Mesendoderm (in vitro differentiated cells): ENCODE results near the gene EBI3.
A peak's percentile ranks its signal among the peaks of the same experiment; 100 is the strongest.

ENCODE experiments used
- DNase-seq: peaks from one replicate; pipeline ENCODE4 v3.0.0; 2013
- H2AK5ac ChIP-seq: 2 replicates; pipeline ENCODE4 v1.6.1; 2013; ENCODE audit warnings: low read length, inconsistent platforms
- H2BK120ac ChIP-seq: 2 replicates; pipeline ENCODE4 v1.6.1; 2013; ENCODE audit warnings: low read depth, mild to moderate bottlenecking, low read length, moderate library complexity, mixed read lengths
- H2BK15ac ChIP-seq: replicated peaks from 2 replicates; pipeline ENCODE4 v1.6.1; 2013; ENCODE audit warnings: low read depth, mild to moderate bottlenecking, moderate library complexity
- H2BK5ac ChIP-seq: 2 replicates; pipeline ENCODE4 v1.6.1; 2013; ENCODE audit warnings: low read length, inconsistent platforms
- H3K18ac ChIP-seq: 2 replicates; pipeline ENCODE4 v1.6.1; 2013; ENCODE audit warnings: mild to moderate bottlenecking, low read length, mixed read lengths
- H3K23ac ChIP-seq: one replicate; pipeline ENCODE4 v1.6.1; 2013; ENCODE audit warnings: low read length
- H3K27ac ChIP-seq: 2 replicates; pipeline ENCODE4 v1.5.1; 2013; ENCODE audit warnings: low read depth, mild to moderate bottlenecking, inconsistent platforms, low read length, moderate library complexity
- H3K27me3 ChIP-seq: 2 replicates; pipeline ENCODE4 v1.6.1; 2013; ENCODE audit warnings: low read length, control low read depth, mild to moderate bottlenecking, inconsistent platforms; ENCODE audit not compliant: insufficient read depth, poor library complexity
- H3K36me3 ChIP-seq: 2 replicates; pipeline ENCODE4 v1.6.1; 2013; ENCODE audit warnings: low read length, inconsistent platforms; ENCODE audit not compliant: control insufficient read depth, insufficient read depth
- H3K4ac ChIP-seq: one replicate; pipeline ENCODE4 v1.6.1; 2013; ENCODE audit warnings: low read depth, mild to moderate bottlenecking, low read length, moderate library complexity
- H3K4me1 ChIP-seq: 2 replicates; pipeline ENCODE4 v1.6.1; 2013; ENCODE audit warnings: low read depth, low read length, inconsistent platforms; ENCODE audit not compliant: control insufficient read depth
- H3K4me2 ChIP-seq: 2 replicates; pipeline ENCODE4 v1.6.1; 2013; ENCODE audit warnings: low read length
- H3K4me3 ChIP-seq: 2 replicates; pipeline ENCODE4 v1.5.1; 2013; ENCODE audit warnings: mild to moderate bottlenecking, low read length
- H3K56ac ChIP-seq: one replicate; pipeline ENCODE4 v1.6.1; 2013; ENCODE audit warnings: low read length
- H3K79me1 ChIP-seq: 2 replicates; pipeline ENCODE4 v1.6.1; 2013; ENCODE audit warnings: low read length, inconsistent platforms
- H3K79me2 ChIP-seq: 2 replicates; pipeline ENCODE4 v1.6.1; 2013; ENCODE audit warnings: mild to moderate bottlenecking, low read length; ENCODE audit not compliant: control insufficient read depth, insufficient read depth
- H3K9ac ChIP-seq: 2 replicates; pipeline ENCODE4 v1.6.1; 2013; ENCODE audit warnings: low read length, inconsistent platforms
- H4K5ac ChIP-seq: one replicate; pipeline ENCODE4 v1.6.1; 2013; ENCODE audit warnings: low read length
- H4K8ac ChIP-seq: one replicate; pipeline ENCODE4 v1.6.1; 2013; ENCODE audit warnings: low read depth, mild to moderate bottlenecking, control low read depth, low read length, moderate library complexity
- WGBS: extraction: QIAGEN DNeasy Blood & Tissue Kit; methylation state at CpG from one replicate; pipeline ENCODE4 v1.1.7; 2013; ENCODE audit warnings: low lambda C conversion rate, missing lambda C conversion rate; ENCODE audit not compliant: insufficient coverage; ENCODE audit errors: extremely low coverage; 5-methylcytosine and 5-hydroxymethylcytosine counted together

The EBI3 gene

DNA sequence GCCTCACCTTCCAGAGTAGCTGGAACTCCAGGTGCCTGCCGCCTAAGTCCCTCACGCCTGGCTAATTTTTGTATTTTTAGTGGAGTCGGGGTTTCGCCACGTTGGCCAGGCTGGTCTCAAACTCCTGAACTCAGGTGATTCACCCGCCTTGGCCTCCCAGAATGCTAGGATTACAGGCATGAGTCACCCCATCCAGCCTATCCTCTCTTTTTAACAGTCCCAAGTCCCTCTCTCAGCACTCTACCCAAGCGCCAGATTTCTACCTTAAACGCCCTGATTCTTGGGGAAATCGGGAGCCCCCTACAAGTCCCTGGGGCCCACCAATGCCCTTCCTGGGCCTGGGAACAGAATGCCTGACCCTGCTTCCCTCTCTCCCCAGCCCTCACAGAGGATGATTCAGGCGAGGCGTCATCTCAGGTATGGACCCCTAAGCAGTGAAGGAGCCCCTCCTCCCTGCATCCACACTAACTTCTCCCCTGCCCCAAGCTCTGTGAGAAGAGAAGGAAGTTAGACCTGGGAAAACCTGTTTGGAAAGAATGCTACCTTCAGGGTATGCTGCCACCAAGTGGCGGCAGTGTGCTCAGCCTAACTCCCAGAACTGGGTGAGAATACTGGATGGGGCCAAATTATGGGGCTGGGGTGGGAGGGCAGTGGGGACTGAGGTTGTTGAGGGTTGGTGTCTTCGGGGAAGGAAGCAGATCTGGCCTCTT is 20.8 kb upstream of the EBI3 start:
- peak; percentile 83 for DNase-seq

DNA sequence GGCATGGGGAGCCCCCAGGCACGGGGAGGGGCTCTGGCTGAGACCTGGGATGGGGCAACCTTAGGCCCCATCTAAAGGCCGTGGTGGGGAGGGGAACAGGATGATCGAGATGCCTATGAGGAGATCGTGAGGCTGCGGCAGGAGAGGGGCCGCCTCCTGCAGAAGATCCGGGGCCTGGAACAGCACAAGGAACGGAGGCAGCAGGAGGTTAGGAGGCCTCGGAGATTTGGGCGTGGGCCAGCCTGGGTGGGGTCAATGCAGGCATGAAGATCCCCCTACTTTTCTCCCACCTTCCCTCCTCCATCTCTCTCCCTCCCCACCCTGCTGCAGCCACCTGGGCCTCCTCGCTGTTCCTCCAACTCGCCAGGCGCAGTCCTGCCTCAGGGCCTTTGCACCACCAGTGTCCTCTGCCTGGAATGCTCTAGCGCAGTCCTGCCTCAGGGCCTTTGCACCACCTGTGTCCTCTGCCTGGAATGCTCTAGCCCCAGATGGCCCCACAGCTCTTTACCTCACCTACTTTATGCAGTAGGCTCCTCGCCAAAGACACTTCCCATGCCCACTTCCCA is 19.1 kb upstream of the EBI3 start:
- Histone ChIP-seq H3K18ac (no peak overlapping the region), H3K79me2 (no peaks in the 10 kb centered on the region), H3K4me2 (no peak overlapping the region), H3K56ac (no peak overlapping the region), H3K27ac (no peak overlapping the region), H2BK15ac (no peak overlapping the region), H4K8ac (no peak overlapping the region), H2BK5ac (no peak overlapping the region), H3K9ac (no peak overlapping the region), H3K4me1 (no peaks in the 10 kb centered on the region), H3K23ac (no peak overlapping the region), H2AK5ac (no peak overlapping the region), H2BK120ac (no peak overlapping the region), H3K36me3 (no peaks in the 10 kb centered on the region), H3K27me3 (no peaks in the 10 kb centered on the region), H3K4ac (no peak overlapping the region), H3K4me3 (no peak overlapping the region), H4K5ac (no peak overlapping the region), H3K79me1 (no peaks in the 10 kb centered on the region)
- no CpG with 5 or more reads among the region's 15 CpGs for whole genome bisulfite sequencing
- no peak for DNase-seq

More for the DNA sequence above, 20.8 kb upstream of the EBI3 start:
- WGBS, result no CpG with 5 or more reads among the region's 13 CpGs
- no peak overlapping the region for H4K8ac ChIP-seq
- H3K4me2 ChIP-seq, result no peak overlapping the region
- no peak overlapping the region for H2BK5ac ChIP-seq
- H2BK15ac ChIP-seq, result no peak overlapping the region
- no peak overlapping the region for H2BK120ac ChIP-seq
- no peak overlapping the region for H4K5ac ChIP-seq
- H3K27ac ChIP-seq, result no peak overlapping the region
- no peak overlapping the region for H3K23ac ChIP-seq
- no peak overlapping the region for H2AK5ac ChIP-seq
- H3K4ac ChIP-seq, result no peak overlapping the region
- no peak overlapping the region for H3K9ac ChIP-seq
- no peak overlapping the region for H3K4me3 ChIP-seq
- H3K18ac ChIP-seq, result no peak overlapping the region
- no peak overlapping the region for H3K56ac ChIP-seq
- H3K79me1 ChIP-seq, result no peaks in the 10 kb centered on the region
- no peaks in the 10 kb centered on the region for H3K4me1 ChIP-seq
- no peaks in the 10 kb centered on the region for H3K36me3 ChIP-seq
- no peaks in the 10 kb centered on the region for H3K79me2 ChIP-seq
- no peaks in the 10 kb centered on the region for H3K27me3 ChIP-seq

DNA sequence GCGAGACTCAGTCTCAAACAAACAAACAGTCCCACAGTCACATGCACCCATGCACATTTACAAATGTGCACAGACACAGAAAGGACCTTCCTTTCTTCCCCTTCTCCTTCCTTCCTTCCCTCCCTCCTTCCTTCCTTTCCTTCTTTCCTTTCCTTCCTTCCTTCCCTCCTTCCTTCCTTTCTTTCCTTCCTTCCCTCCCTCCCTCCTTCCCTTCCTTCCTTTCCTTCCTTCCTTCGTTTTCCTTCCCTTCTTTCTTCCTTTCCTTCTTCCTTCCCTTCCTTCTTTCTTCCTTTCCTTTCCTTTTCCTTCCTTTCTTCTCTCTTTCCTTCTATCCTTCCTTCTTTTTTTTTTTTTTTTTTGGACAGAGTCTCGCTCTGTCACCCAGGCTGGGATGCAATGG is 16.2 kb upstream of the EBI3 start:
- WGBS, result no CpG with 5 or more reads among the region's 3 CpGs
- Histone ChIP-seq H3K23ac (no peak overlapping the region), H3K27me3 (no peaks in the 10 kb centered on the region), H3K18ac (no peak overlapping the region), H4K5ac (no peak overlapping the region), H3K4ac (no peak overlapping the region), H3K9ac (no peak overlapping the region), H2BK120ac (no peak overlapping the region), H2BK5ac (no peak overlapping the region), H2AK5ac (no peak overlapping the region), H3K36me3 (no peaks in the 10 kb centered on the region), H3K4me2 (no peak overlapping the region), H3K79me1 (no peaks in the 10 kb centered on the region), H2BK15ac (no peak overlapping the region), H3K79me2 (no peaks in the 10 kb centered on the region), H3K4me3 (no peak overlapping the region), H3K27ac (no peak overlapping the region), H3K56ac (no peak overlapping the region), H3K4me1 (no peaks in the 10 kb centered on the region), H4K8ac (no peak overlapping the region)
- no peak for DNase-seq

DNA sequence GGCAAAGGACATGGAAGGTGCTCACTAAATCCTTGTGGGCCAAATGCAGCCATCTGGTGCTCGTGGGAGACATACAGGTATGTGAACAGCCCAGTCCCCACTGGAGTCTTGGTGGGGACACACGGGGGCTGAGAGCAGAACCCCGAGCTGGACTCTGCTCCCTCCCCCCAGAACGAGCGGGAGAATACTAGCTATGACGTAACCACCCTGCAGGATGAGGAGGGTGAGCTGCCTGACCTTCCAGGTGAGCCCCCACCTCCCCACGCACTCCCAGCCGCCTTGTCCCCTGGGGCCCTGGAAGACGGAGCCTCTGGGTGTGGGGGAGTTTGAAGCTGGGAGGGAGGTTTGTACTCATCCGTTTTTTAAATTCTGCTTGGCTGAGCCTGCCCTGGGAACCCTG is 13.5 kb upstream of the EBI3 start:
- H3K79me1 ChIP-seq, result no peaks in the 10 kb centered on the region
- no peak overlapping the region for H2BK15ac ChIP-seq
- H3K27ac ChIP-seq, result no peak overlapping the region
- no peak overlapping the region for H3K18ac ChIP-seq
- H3K56ac ChIP-seq, result no peak overlapping the region
- H3K27me3 ChIP-seq, result no peaks in the 10 kb centered on the region
- no peak overlapping the region for H3K4me2 ChIP-seq
- H2AK5ac ChIP-seq, result no peak overlapping the region
- H3K79me2 ChIP-seq, result no peaks in the 10 kb centered on the region
- no peak overlapping the region for H3K4me3 ChIP-seq
- no peak overlapping the region for H4K5ac ChIP-seq
- H3K9ac ChIP-seq, result no peak overlapping the region
- no peaks in the 10 kb centered on the region for H3K4me1 ChIP-seq
- H2BK120ac ChIP-seq, result no peak overlapping the region
- WGBS, result no CpG with 5 or more reads among the region's 10 CpGs
- no peak for DNase-seq
- no peak overlapping the region for H3K23ac ChIP-seq
- no peak overlapping the region for H2BK5ac ChIP-seq
- no peaks in the 10 kb centered on the region for H3K36me3 ChIP-seq
- no peak overlapping the region for H3K4ac ChIP-seq
- H4K8ac ChIP-seq, result no peak overlapping the region

DNA sequence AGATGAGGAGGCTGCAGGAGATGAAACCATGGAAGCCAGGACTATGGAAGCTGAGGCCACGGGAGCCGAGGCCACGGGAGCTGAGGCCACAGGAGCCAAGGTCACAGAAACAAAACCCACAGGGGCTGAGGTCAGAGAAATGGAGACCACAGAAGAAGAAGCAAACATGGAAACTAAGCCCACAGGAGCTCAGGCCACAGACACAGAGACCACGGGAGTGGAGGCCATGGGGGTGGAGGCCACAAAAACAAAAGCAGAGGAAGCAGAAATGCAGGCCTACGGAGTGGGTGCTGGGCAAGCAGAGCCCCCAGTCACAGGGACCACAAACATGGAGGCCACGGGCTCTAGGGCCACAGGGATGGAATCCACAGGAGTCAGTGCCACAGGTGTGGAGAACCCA is 12.5 kb upstream of the EBI3 start:
- Histone ChIP-seq H3K9ac (no peak overlapping the region), H2AK5ac (no peak overlapping the region), H3K23ac (no peak overlapping the region), H3K4ac (no peak overlapping the region), H2BK120ac (no peak overlapping the region), H3K56ac (no peak overlapping the region), H2BK5ac (no peak overlapping the region), H2BK15ac (no peak overlapping the region), H3K27ac (no peak overlapping the region), H3K4me3 (no peak overlapping the region), H3K79me1 (no peaks in the 10 kb centered on the region), H3K27me3 (no peaks in the 10 kb centered on the region), H3K18ac (no peak overlapping the region), H3K36me3 (no peaks in the 10 kb centered on the region), H4K5ac (no peak overlapping the region), H3K4me2 (no peak overlapping the region), H4K8ac (no peak overlapping the region), H3K79me2 (no peaks in the 10 kb centered on the region), H3K4me1 (no peaks in the 10 kb centered on the region)
- no peak for DNase-seq
- no CpG with 5 or more reads among the region's 6 CpGs for WGBS
